ENCODE measurements around the gene RFNG. TPM values are rescaled to one million over a fixed set of nuclear protein-coding genes. Genes with fewer than 3 reads are reported as not detected.

The RFNG gene
- total and polyA plus RNA-seq, 10 of the 15 experiments (the other 5 are each of a cell fraction or from before 2014, with no cell fraction given) = 0.10 to 19.6 (median 6.2) TPM

GRCh38 chr17:82013772-82014321 lies 37.8 kb downstream of the RFNG start:
- WGBS (ENCODE audit: insufficient coverage, insufficient replicate concordance, low lambda C conversion rate, missing lambda C conversion rate) = 80% methylated on average over 16 of the region's 16 CpGs
- CTCF ChIA-PET = interaction anchor here (1.3 kb wide), 1 partner anchor 54 kb away, joined by 3 read pairs; no protein-coding TSS in a partner anchor
- intact Hi-C loops (cut with micrococcal nuclease; ENCODE audit: unreplicated experiment) = no loop called here
- POLR2A ChIA-PET = no interaction called here
- Histone ChIP-seq H3K36me3 (ENCODE audit: control insufficient read depth in 2 of 2, insufficient read depth in 2 of 2, low read length in 1 of 2) (no peaks in the 10 kb centered on the region; a peak in 1 of 4 replicates), H3K9me3 (replicated peaks; ENCODE audit: control insufficient read depth, insufficient read depth, low read length) (no peaks in the 10 kb centered on the region), H3K9ac (ENCODE audit: control insufficient read depth, insufficient read depth, low read length) (no peak overlapping the region), H3K27ac (ENCODE audit: control insufficient read depth, insufficient read depth) (no peak overlapping the region), H3K79me2 (ENCODE audit: control insufficient read depth, insufficient read depth, low read length) (no peaks in the 10 kb centered on the region), H3K27me3 (replicated peaks in 1 of 2; ENCODE audit: control insufficient read depth in 2 of 2, insufficient read depth in 2 of 2, low read length in 1 of 2) (no peaks in the 10 kb centered on the region), H2AFZ (ENCODE audit: control insufficient read depth, low read depth, low read length) (no peak overlapping the region), H3K4me2 (ENCODE audit: control insufficient read depth, insufficient read depth) (no peak overlapping the region), H3K4me1 (ENCODE audit: control insufficient read depth, insufficient read depth, low read length) (no peaks in the 10 kb centered on the region), H3K4me3 (no peak overlapping the region), H4K20me1 (ENCODE audit: control insufficient read depth, insufficient read depth) (no peaks in the 10 kb centered on the region)
- no peak for FAIRE-seq
- in situ Hi-C loops (cut with MboI) = no loop called here
- RAD21 ChIA-PET (ENCODE audit: unreplicated experiment) = no interaction called here
- TF ChIP-seq BHLHE40 (IDR thresholded peaks at IDR 0.05; ENCODE audit: borderline replicate concordance in 1 of 2, low read depth in 2 of 2, low read length in 1 of 2) (no peak), RB1 (IDR thresholded peaks at IDR 0.05; ENCODE audit: borderline replicate concordance) (no peak), MXI1 (IDR thresholded peaks at IDR 0.05; ENCODE audit: low read depth, low read length) (no peak), ZBED1 (IDR thresholded peaks at IDR 0.05; ENCODE audit: borderline replicate concordance) (no peak), USF2 (IDR thresholded peaks at IDR 0.05; ENCODE audit: borderline replicate concordance, low read depth, low read length) (no peak), STAT3 (IDR thresholded peaks at IDR 0.05; ENCODE audit: low read depth, low read length) (no peak), EED (IDR thresholded peaks at IDR 0.05; ENCODE audit: low read depth) (no peak), ZSCAN29 (IDR thresholded peaks at IDR 0.05) (no peak), RBBP5 (conservative IDR thresholded peaks at IDR 0.05) (no peak), EP300 (IDR thresholded peaks at IDR 0.05; ENCODE audit: borderline replicate concordance in 1 of 2, control insufficient read depth in 1 of 2, low read depth in 2 of 2, low read length in 2 of 2) (no peak), FOXM1 (IDR thresholded peaks at IDR 0.05; ENCODE audit: low read depth, low read length) (no peak), RAD21 (IDR thresholded peaks at IDR 0.05; ENCODE audit: insufficient read depth, low read depth, low read length) (no peak), NFYA (IDR thresholded peaks at IDR 0.05; ENCODE audit: borderline replicate concordance, low read depth, low read length) (no peak), SUPT20H (IDR thresholded peaks at IDR 0.05; ENCODE audit: borderline replicate concordance, control insufficient read depth, low read depth, low read length) (no peak), SMAD5 (IDR thresholded peaks at IDR 0.05; ENCODE audit: low read depth) (no peak), ZZZ3 (IDR thresholded peaks at IDR 0.05; ENCODE audit: control insufficient read depth, insufficient read length, low read depth) (no peak), CUX1 (IDR thresholded peaks at IDR 0.05; ENCODE audit: insufficient replicate concordance, low read depth, low read length) (no peak), CHD4 (IDR thresholded peaks at IDR 0.05) (no peak)
- no peak for DNase-seq (ENCODE audit: low read depth, low spot score)
- no TSS peak for BruUV-seq (replicated peaks)
- SMC1A ChIA-PET (ENCODE audit: uncharacterized antibody, unreplicated experiment) = no interaction called here
- no peak for ATAC-seq
